G401.6 (cell line): ENCODE results near the gene VWA1.
"Not testable (repeated sequence)": the region's sequence is repeated elsewhere in the genome, so short reads cannot be mapped to it uniquely, and the experiment has no call there.

Experiments used
- FAIRE-seq: peaks from 2 replicates; lab custom pipeline; 2012; peaks lifted over from hg19 to GRCh38; lab: Jason Lieb, UNC

Gene VWA1

DNA sequence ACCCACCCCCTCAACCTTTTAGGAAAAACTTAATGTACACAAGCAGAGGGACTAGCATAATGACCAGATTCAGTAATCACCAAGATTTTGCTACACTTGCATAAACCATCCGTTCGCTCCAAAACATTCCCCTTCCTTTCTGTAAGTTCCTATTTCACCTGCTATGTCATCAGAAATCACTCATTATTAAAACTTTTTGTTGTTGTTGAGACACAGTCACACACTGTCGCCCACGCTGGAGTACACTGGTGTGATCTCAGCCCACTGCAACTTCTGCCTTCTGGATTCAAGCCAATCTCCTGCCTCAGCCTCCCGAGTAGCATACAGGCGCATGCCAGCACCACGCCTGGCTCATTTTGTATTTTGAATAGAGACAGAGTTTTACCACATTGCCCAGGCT is 31.8 kb upstream of the VWA1 start:
- no peak for FAIRE-seq

DNA sequence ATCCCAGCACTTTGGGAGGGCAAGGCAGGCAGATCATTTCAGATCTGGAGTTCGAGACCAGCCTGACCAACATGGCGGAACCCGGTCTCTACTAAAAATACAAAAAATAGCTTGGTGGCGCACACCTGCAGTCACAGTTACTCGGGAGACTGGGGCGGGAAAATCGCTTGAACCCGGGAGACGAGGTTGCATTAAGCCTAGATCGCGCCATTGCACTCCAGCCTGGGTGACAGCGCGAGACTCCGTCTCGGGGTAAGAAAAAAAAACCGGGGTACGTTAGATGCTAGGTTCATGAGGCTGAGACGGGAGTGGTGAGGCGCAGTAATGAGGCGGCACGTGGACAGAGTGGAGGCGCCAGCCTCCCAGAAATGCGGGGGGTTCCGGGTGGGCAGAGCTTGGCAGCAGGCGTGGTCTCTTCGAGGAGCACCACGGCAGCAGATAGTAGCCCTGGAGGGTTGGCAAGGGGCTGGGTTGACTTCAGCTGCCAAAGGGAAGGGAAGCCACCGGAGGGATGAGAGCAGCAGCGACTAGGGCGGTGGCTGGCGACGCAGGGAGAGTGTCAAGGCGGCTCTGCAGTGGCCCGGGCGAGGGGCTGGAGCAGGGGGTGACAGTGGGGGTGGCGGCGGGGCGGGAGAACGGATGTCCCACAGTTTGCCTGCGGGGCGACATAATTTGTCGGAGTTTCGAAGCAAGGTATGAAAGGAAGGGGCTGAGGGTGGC is 29.2 kb upstream of the VWA1 start:
- FAIRE-seq, result no peak

DNA sequence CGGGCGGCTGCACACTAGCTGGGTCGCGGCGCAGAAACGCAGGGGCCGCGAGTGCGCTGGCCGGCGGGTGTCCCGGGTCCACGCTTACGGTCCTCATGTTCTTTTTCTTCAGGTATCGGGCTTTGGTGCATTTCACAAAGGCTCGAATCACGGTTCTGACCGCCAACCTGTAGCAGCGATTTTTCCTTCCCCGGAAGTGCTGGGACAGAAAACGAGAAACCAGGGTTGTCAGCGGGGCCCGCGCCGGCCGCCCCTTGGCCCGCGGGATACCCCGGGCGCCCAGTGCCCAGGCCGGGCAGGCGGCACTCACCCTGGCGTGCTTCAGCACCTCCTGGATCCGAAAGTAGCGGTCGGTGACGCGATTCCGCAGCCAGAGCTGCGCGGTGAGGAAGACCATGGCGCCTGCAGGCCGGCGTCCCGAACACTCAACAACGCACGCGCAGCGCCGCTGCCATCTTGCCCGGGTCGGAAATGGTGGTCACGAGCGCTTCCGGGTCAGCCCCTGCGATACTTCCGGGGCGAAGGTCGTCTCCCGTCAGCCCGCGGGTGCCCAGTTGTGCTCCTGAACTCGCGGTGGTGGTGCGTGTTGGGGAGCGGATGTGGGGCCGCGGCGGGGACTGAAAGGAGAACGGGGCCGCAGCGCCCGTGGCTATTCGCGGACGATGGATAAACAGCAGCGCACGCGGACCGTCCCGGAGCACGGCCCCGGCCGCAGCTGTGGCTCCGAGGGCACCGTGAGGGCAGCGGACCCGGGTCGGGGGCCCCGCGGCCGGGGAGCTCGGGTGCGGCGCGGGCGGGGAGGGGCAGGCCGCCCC is 28.5 kb upstream of the VWA1 start, which contains the start of gene MRPL20:
Gene MRPL20 (minus strand): TSS at position 473 of the 815 bp plus-strand sequence. CDS start 76 bp downstream, at position 397.
- no peak for FAIRE-seq

DNA sequence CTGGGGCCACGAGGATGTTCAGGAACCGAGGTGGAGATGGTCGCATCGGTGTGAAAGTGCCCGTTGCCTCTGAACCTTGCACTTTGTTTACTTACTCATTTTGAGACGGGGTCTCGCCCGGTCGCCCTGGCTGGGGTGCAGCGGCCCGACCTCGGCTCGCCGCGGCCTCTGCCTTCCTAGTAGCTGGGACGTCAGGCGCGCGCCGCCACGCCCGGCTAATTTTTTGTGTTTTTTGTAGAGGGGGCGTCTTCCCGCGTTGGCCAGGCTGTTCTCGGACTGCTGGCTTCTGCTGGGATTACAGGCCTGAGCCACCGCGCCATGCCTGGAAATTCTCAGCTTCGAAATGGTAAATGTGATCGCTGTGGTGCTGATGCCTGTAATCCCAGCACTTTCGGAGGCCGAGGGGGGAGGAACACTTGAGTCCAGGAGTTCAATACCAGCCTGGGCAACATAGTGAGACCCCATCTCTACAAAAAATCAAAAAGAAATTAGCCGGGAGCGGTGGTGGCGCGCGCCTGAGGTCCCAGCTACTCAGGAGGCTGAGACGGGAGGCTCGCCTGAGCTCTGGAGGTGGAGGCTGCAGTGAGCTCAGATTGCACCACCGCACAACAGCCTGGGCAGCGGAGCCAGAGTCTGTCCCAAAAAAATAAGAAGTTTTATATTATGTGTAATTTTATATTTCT is 27.7 kb upstream of the VWA1 start:
- no peak for FAIRE-seq

DNA sequence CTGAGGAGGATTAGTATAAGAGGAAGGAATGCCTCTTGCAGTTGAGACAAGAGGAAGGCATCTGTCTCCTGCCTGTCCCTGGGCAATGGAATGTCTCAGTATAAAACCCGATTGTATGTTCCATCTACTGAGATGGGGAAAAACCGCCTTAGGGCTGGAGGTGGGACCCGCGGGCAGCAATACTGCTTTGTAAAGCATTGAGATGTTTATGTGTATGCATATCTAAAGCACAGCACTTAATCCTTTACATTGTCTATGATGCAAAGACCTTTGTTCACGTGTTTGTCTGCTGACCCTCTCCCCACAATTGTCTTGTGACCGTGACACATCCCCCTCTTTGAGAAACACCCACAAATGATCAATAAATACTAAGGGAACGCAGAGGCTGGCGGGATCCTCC is 25.3 kb upstream of the VWA1 start:
- FAIRE-seq, result not testable (repeated sequence)

DNA sequence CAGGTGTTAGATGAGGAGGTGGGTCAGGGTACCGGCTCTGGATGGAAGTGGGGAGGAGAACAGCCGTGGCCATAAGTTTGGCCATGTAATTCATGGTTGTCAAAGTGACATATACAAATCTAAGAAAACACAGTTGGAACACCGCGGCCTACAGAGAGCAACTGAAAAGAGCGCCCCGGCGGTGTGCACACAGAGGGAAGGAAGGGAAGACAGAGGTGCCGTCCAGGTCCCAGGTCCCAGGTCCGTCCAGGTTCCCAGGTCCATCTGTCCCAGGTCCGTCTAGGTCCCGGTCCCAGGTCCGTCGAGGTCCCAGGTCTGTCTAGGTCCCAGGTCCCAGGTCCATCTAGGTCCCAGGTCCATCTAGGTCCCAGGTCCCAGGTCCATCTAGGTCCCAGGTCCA is 23.9 kb upstream of the VWA1 start:
- FAIRE-seq, result no peak

DNA sequence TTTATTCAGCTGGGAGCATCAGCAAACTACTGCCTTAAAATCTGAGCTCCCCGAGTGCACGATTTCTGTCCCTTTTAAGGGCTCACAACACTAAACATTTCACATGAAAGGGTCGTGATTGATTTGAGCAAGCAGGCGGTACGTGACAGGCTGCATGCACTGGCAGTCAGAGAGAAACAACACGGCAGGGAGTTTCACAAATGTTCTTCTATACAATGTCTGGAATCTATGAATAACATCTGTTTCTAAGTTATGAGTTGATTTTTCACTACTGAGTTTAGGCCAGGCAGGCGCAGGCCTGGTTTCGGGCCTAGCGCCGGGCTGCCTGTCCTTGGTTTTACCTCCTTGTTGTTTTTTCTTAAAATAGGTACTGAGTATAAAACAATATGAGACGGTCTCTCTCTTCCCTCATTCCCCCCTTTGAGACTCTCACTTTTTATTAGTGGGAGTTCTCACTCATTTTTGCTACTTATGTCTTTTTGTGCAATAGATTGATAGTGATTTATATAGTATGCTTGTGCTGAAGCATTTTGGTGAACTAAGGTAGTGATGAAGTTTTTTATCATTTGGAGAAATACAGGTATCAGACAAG is 23.1 kb upstream of the VWA1 start:
- FAIRE-seq, result not testable (repeated sequence)

DNA sequence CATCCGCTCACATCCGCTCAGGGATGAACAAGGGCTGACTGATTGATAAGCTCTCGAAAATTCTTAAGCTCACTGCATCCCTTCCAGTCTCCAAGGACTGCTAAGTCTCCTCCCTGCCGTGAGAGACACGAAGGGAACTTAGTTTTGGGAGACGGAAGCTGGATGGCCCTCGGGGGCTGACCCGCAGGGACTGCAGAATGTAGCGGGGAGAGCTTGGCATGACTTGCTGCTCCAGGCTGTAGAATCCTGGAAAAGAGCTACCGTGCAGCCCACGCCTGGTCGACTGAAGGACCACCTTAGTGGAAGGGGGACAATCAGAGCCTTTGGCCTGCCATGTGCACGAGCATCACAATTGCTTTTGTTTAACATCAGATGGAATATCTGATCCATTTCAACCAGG is 19.7 kb upstream of the VWA1 start:
- FAIRE-seq, result no peak

DNA sequence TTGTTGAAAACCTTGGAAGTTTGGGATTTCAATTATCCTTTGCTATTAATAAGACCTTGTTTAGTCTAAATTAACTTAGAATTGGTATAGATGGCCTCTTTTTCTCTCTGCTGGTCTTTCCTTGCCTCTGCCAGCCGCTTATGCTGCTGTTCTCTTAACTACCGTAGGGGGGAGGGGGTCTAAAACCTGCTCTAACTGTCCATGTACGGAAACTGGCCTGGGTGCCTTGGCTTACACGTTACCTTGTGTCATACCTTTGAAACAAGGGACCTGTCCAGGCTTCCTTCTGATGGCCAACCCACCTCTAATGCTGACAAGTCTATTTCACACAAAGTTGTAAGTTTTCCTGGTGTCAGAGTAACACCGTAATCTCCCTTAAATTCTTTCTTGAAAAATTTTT is 18.1 kb upstream of the VWA1 start:
- FAIRE-seq, result not testable (repeated sequence)

DNA sequence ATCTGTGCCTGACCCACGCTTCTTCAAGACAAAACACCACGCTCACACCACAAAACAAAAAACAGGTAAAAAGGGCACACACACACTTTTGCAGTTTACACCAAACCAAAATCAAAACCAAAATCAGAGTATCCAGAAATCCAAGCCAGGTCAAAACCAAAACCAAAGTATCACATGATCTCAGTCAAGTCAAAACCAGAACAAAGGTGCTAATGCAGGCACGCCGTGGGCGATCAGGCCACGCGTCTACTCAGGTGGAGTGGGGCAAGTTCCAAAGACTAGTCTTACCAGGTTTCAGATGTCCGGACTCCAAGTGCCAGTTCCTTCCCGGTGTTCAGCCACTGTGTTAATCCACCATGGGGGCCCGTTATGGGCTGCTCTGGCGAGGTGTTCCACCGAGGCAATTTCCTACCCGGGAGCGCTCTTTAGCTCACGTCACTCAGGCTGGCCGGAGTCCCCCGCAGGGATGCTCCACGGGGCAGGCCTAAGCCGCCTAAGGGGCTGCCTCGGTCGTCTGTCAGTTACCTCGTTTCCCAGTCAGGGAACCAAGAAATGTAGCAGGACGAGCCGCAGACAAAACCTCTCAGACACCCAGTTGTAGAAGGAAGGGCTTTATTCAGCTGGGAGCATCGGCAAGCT is 17.5 kb upstream of the VWA1 start:
- FAIRE-seq, result not testable (repeated sequence)

DNA sequence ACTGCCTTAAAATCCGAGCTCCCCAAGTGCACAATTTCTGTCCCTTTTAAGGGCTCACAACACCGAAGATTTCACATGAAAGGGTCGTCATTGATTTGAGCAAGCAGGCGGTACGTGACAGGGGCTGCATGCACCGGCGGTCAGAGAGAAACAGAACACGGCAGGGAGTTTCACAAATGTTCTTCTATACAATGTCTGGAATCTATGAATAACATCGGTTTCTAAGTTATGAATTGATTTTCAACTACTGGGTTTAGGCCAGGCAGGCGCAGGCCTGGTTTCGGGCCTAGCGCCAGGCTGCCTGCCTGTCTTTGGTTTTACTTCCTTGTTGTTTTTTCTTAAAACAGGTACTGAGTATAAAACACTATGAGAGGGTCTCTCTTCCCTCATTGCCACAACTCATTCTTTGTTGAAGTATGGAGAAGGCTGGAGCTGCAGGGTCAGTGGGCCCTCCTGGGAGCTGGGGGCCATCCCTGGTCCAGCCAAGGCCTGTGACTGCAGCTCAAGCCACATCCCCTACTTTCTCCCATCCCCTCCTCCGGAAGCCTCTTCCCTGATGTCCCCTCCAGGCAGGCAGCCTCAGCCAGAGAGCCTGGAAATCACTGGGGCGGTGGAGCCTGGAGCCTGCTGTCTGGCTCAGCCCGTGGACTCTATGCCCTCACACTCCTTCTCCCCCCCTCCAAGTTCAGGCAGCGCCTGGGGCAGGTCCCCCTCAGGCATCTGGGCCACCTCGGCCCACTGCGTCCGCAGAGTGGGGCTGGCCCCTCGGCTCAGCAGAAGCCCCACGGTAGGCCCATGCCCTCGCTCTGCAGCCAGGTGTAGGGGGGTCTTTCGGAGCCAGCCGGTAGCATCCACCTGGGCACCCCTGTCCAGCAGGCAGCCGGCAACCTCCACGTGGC is 16.8 kb upstream of the VWA1 start:
- FAIRE-seq, result no peak

DNA sequence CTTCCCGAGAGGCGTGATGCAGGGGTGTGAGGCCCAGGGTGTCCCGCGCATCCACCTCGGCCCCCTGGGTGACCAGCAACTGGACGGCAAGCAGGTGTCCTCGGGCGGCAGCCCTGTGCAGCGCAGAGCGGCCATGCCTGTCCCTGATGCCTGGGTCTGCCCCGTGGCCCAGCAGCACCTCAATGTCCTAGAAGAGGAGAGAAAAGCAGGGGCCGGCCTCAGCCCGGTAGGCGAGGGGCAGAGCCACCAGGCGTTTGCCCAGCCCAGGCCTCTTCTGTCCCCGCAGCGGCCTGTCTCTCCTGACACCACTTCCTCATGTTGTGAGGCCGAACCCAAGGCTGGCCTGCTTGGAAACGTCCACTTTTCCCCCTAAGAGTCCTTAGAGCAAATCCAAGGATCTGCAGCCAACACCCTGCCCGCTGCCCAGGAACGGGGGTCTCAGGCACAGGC is 16.1 kb upstream of the VWA1 start:
- no peak for FAIRE-seq

DNA sequence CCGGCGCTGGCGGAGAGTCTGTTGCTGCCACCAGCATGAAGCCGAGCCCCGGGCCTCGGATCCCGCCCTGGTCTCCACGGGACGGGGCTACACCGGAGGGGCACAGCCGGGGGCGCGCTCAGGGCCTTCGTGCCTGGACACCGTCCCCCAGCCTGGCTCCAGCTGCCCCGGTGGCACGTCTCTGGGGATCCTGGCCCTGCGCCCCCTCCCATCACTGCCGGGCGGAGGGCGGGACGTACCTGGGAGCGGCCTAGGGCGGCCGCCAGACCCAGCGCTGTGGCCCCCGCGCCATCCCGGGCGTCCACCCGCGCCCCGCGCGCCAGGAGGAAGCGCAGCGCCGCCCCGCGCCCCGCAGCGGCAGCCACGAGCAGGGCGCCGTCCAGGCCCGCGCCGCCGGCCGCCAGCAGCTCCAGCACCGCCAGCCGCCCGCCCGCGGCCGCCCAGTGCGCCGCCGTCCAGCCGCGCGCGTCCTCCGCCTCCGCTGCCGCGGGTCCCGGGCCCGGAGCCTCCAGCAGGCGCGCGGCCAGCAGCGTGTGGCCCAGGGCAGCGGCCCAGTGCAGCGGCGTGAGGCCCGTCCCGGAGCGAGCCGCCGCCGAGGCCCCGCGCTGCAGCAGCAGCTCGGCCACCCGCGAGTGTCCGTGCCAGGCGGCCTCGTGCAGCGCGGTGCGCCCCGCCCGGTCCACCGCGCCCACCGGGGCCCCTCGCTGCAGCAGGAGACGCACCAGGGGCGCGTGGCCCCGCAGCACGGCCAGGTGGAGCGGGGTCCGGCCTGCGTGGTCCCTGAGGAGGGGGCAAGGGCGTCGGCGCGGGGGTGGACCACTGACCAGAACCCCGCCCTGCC is 15.5 kb upstream of the VWA1 start:
- no peak for FAIRE-seq

DNA sequence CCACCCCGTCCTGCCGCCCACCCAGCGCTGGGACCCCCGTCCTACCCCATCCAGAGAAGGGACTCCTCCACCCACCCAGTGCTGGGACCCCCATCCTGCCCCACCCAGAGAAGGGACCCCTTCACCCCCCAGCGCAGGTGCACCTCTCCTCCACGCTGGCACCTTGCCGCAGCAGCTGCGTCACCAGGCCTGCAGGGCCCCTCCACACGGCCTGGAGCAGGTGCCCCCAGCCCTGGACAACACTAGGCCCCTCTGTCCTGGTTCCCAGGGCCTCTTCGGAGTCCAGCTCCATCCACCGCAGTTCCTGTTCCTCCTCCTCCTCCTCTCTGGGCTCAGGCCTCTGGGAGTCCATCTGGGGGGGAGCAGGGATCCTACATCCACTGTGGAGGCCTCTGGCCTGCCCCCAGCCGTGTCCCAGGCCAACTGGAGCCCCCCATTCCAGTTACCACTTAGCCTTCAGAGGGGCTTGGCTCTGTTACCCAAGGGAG is 14.8 kb upstream of the VWA1 start:
- FAIRE-seq, result no peak

DNA sequence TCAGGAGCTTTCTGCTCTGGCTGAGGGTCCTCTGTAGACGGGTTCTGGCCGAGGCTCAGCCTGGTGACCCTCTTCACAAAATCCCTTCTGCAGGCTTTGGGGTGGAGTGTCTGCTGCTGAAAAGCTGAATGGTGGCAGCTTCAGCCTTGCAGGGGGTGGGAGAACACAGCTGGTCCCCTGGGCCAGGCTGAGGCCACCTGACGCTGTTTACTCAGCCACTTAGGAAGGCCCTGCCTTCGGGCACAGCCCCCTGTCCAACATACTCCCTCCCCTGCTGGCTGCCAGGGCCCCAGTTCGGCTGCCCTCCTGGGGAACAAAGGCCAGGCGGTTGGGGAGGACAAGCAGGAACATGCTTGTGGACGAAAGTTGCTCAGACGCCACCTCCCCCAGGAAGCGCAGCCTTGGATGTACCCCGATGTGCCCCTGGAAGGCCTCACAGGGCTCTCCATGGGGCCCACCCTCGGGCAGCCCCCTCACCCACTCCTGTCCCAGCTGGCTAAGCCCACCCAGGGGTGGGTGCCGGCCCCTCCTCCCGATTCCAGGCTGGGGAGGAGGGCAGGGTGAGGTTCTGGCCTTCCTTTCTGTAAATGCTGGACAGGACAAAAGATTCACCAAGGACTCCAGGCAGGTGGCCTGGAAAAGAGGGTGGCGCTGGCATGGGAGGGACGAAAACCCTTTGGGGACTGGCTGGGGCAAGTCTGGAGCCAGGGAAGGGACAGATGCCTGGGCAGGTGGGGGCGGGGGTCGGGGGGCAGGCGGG is 14.2 kb upstream of the VWA1 start, which contains the start of gene ANKRD65:
Gene ANKRD65 (minus strand): TSS at position 130 of the 760 bp plus-strand sequence. CDS start 271 bp downstream, outside the sequence.
- FAIRE-seq, result no peak

DNA sequence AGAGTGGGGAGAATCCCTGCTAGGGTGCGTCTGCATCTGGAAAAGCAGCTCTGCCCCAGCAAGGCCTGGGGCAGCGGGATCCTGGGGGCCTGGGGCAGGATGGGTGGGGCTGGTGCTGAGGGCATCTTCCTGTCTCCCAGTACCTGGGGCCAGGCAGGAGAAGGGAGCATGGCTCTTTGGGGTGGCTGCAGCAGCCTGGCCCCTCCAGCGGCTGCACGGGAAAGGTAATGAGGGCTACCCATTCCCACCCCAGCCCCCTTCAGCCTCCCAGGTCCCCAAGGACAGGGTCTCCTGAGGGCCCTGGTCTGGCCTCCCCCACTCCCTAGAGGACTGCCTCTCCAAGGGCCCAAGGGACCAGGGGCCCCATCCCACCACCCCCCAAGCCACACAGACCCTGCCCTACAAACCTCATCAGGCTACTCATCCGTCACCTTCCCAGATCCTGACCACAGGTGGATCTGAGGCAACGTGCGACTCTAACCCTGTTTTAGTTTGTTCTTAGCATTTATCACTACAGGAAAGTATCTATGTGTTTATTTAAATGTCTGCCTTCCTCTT is 13.5 kb upstream of the VWA1 start:
- no peak for FAIRE-seq

DNA sequence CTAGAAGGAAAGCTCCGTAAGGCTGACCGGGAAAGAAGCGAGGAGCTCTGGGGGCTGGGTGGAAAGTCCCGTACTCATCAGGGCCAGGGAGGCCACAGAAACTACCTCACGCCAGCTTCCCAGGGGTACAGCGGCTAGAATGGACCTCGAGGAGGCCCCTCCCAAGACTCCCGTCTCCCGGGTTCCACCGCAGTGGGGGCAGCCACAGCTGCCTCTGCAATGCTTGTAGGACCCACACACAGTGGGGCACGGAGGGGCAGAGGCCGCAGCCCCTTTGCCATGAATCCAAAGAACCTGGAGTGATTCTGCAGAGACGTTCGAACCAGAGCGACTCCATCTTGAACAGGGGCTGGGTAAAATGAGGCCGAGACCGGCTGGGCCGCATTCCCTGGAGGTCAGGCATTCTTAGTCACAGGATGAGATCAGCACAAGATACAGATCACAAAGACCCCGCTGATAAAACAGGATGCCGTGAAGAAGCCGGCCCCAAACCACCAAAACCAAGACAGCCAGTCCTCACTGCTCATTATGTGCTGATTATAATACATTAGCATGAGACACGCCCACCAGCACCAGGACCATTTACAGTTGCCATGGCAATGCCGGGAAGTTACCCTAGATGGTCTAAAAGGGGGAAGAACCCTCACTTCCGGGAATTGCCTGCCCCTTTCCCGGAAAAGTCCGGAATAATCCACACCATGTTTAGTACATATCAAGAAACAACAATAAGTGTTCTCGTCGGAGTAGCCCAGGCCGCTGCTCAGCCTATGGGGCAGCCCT is 12.8 kb upstream of the VWA1 start:
- no peak for FAIRE-seq

DNA sequence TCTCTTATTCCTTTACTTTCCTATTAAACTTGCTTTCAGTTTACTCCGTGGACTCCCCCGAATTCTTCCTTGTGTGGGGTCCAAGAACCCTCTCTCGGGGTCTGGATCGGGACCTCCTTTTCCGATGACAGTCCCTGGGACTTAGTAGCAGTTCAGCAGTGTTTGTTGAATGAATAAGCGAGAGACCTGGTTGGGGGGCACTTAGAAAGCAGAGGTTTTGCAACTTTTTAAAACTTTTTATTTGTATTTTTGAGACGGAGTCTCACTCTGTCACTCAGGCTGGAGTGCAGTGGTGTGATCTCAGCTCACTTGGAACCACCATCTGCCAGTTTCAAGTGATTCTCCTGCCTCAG is 12.3 kb upstream of the VWA1 start:
- no peak for FAIRE-seq
